H1 (cell line): ENCODE data around the gene MARS1. TPM values are rescaled to one million over a fixed set of nuclear protein-coding genes. Genes with fewer than 3 reads are reported as not detected.

Source experiments
- BRCA1 ChIP-seq: IDR thresholded peaks from 2 replicates; pipeline ENCODE4 v1.6.1; 2012; ENCODE audit warnings: low read depth, low read length, improper control_type of control experiment
- polyA plus RNA-seq, 7 experiments: library from polyadenylated mRNA; depleted of rRNA in 3 of 7; stranded (reverse) in 5 of 7; unstranded in 2 of 7; fragments of >200 nt in 5 of 7; fragments of 200-250 nt in 2 of 7; gene quantifications; 1 replicate in 5 of 7; 2 replicates in 1 of 7; 4 replicates in 1 of 7; pipeline versions ENCODE4 v1.2.1 to v1.2.3, GENCODE V29; 2011 to 2013; ENCODE audit warnings: missing spikeins in 2 of 7, mixed read lengths in 2 of 7
- total RNA-seq: library from RNA; stranded (reverse); fragmentation: NEBNext Ultra II Directional; extraction: Animal tissue kit (Norgen Biotek cat#: 25700); gene quantifications from 2 replicates; pipeline ENCODE4 v1.2.1, GENCODE V29; 2021
- TF ChIP-seq, protein P1 (sequence below): fragments of 300-600 bp; sonication (generic); IDR thresholded peaks from 2 replicates; pipeline ENCODE4 v1.7.1; 2012; ENCODE audit warnings: low read length, moderate library complexity, mild to moderate bottlenecking, inconsistent platforms; ENCODE audit not compliant: insufficient replicate concordance

MARS1 gene
- total and polyA plus RNA-seq, 2 of the 8 experiments (the other 6 are each of a cell fraction or from before 2014, with no cell fraction given) = 194 to 407 TPM

DNA sequence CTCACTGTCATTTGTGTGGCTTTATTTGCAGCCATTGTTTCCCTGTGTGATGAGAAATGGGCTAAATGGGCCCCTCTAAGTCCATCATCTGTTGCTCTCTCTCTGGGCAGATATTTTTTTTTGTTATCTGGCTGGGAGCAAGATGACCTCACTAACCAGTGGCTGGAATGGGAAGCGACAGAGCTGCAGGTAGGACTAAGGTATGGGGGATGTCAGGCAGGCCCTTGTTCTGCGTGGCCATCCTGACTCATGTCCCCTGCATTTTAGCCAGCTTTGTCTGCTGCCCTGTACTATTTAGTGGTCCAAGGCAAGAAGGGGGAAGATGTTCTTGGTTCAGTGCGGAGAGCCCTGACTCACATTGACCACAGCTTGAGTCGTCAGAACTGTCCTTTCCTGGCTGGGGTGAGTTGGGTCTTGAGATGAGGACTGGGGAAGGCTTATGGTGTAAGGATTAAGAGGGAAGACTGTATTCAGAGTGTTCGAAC, 1.3 kb downstream of the MARS1 start (continued):
- TF ChIP-seq, protein P1, sequence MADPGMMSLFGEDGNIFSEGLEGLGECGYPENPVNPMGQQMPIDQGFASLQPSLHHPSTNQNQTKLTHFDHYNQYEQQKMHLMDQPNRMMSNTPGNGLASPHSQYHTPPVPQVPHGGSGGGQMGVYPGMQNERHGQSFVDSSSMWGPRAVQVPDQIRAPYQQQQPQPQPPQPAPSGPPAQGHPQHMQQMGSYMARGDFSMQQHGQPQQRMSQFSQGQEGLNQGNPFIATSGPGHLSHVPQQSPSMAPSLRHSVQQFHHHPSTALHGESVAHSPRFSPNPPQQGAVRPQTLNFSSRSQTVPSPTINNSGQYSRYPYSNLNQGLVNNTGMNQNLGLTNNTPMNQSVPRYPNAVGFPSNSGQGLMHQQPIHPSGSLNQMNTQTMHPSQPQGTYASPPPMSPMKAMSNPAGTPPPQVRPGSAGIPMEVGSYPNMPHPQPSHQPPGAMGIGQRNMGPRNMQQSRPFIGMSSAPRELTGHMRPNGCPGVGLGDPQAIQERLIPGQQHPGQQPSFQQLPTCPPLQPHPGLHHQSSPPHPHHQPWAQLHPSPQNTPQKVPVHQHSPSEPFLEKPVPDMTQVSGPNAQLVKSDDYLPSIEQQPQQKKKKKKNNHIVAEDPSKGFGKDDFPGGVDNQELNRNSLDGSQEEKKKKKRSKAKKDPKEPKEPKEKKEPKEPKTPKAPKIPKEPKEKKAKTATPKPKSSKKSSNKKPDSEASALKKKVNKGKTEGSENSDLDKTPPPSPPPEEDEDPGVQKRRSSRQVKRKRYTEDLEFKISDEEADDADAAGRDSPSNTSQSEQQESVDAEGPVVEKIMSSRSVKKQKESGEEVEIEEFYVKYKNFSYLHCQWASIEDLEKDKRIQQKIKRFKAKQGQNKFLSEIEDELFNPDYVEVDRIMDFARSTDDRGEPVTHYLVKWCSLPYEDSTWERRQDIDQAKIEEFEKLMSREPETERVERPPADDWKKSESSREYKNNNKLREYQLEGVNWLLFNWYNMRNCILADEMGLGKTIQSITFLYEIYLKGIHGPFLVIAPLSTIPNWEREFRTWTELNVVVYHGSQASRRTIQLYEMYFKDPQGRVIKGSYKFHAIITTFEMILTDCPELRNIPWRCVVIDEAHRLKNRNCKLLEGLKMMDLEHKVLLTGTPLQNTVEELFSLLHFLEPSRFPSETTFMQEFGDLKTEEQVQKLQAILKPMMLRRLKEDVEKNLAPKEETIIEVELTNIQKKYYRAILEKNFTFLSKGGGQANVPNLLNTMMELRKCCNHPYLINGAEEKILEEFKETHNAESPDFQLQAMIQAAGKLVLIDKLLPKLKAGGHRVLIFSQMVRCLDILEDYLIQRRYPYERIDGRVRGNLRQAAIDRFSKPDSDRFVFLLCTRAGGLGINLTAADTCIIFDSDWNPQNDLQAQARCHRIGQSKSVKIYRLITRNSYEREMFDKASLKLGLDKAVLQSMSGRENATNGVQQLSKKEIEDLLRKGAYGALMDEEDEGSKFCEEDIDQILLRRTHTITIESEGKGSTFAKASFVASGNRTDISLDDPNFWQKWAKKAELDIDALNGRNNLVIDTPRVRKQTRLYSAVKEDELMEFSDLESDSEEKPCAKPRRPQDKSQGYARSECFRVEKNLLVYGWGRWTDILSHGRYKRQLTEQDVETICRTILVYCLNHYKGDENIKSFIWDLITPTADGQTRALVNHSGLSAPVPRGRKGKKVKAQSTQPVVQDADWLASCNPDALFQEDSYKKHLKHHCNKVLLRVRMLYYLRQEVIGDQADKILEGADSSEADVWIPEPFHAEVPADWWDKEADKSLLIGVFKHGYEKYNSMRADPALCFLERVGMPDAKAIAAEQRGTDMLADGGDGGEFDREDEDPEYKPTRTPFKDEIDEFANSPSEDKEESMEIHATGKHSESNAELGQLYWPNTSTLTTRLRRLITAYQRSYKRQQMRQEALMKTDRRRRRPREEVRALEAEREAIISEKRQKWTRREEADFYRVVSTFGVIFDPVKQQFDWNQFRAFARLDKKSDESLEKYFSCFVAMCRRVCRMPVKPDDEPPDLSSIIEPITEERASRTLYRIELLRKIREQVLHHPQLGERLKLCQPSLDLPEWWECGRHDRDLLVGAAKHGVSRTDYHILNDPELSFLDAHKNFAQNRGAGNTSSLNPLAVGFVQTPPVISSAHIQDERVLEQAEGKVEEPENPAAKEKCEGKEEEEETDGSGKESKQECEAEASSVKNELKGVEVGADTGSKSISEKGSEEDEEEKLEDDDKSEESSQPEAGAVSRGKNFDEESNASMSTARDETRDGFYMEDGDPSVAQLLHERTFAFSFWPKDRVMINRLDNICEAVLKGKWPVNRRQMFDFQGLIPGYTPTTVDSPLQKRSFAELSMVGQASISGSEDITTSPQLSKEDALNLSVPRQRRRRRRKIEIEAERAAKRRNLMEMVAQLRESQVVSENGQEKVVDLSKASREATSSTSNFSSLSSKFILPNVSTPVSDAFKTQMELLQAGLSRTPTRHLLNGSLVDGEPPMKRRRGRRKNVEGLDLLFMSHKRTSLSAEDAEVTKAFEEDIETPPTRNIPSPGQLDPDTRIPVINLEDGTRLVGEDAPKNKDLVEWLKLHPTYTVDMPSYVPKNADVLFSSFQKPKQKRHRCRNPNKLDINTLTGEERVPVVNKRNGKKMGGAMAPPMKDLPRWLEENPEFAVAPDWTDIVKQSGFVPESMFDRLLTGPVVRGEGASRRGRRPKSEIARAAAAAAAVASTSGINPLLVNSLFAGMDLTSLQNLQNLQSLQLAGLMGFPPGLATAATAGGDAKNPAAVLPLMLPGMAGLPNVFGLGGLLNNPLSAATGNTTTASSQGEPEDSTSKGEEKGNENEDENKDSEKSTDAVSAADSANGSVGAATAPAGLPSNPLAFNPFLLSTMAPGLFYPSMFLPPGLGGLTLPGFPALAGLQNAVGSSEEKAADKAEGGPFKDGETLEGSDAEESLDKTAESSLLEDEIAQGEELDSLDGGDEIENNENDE = no peak
- TF ChIP-seq BRCA1 = no peak
